NCI-H2196 (cell line): Measurements from ENCODE around the gene CACYBP.

ENCODE experiments used
- DNase-seq: peaks from one replicate; lab custom pipeline; 2025; ENCODE audit not compliant: unreplicated experiment; lab: John Stamatoyannopoulos, UW

The CACYBP gene, protein sequence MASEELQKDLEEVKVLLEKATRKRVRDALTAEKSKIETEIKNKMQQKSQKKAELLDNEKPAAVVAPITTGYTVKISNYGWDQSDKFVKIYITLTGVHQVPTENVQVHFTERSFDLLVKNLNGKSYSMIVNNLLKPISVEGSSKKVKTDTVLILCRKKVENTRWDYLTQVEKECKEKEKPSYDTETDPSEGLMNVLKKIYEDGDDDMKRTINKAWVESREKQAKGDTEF

DNA sequence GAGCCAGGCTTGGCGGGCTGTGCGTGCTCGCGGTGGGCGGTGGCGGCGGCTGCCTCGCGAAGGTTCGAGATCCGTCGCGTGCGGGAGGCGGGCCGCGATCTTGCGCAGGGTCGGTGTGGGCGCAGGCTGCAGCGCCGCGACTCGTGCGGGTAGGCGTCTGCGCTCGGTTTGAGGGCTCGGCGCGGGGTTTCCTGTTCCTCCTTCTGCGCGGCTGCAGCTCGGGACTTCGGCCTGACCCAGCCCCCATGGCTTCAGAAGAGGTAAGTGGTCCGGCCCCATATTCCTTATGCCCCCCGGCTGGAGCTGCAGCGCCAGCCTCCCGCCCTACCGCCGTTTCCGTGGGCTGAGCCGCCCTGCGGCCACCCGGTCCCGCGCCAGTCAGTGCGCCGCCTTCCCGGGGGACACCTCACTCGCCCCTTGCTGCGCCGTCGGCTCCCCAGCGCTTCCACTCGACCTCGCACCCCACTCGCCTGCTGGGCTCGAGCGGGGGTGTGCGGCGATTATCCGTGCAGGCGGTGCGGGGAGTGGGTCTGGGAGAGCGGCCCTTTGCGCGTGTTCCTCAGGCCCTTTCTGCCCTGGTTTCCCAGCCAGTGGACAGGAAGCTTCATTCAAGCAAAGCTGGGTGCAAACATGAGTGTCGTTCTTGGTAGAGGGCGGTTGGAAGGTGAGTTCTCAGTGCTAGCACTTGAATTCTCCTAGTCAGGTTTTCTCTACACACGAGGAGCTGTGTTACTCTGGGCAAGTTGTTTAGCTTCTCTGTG, at the start of gene CACYBP:
Gene CACYBP, plus strand, starts transcription at position 12 of the 761 bp plus-strand sequence. Its CDS starts 234 bp downstream, at position 246.
- no peak for DNase-seq

DNA sequence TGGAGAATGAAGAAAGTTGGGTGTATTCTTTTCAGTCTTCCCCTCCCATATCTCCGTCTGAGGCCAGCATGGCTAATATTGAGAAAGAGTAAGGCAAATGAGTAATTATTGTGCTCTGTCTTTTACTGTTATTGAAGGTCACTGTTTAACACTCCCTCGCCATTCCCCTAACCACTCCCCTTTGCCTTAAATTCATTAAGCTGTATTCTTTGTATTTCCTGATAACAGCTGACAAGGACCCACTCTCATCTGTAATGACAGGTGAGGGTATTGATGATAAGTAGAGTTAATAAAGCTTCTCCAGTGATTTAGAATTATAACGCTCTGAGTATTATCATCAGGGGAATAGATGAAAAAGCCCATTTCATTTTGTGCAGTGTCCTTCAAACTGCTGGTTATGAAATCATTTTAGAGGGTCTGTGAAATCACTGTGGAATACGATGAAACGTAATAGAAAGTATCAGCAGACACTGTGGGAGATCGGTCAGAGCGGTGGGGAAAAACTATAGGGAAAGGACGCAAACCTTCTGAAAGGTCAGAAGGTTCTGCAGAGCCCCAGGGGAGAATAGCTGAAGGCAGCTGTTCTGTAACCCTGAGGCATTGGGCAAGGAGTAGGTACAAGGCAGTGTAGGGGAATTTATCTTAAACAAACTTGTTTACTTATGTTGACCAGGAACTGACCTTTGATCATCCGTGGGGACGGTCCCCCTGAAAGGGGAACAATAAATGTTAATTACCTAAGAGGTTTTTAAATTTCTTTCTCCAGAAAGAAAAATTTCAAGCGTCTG, 46.3 kb upstream of the CACYBP start:
- no peak for DNase-seq

DNA sequence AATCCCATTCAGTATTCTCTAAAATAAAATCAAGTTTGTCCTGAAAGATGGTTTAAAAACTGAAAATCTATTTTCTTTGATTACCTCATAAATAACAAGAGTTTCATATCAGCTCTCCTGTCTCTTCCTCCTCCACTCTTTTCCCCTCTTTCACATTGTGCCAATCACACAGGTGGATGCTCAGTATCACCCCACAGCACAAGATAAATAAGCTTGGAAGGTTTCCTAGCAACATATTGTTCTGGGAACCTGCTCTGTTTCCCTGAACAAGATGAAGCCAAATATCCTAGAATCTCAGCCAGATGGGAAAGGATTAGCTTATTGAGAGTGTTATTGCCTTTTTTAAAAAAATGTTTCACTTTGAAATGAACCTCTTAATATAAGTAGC, 45.7 kb upstream of the CACYBP start:
- peak; percentile 81 for DNase-seq

DNA sequence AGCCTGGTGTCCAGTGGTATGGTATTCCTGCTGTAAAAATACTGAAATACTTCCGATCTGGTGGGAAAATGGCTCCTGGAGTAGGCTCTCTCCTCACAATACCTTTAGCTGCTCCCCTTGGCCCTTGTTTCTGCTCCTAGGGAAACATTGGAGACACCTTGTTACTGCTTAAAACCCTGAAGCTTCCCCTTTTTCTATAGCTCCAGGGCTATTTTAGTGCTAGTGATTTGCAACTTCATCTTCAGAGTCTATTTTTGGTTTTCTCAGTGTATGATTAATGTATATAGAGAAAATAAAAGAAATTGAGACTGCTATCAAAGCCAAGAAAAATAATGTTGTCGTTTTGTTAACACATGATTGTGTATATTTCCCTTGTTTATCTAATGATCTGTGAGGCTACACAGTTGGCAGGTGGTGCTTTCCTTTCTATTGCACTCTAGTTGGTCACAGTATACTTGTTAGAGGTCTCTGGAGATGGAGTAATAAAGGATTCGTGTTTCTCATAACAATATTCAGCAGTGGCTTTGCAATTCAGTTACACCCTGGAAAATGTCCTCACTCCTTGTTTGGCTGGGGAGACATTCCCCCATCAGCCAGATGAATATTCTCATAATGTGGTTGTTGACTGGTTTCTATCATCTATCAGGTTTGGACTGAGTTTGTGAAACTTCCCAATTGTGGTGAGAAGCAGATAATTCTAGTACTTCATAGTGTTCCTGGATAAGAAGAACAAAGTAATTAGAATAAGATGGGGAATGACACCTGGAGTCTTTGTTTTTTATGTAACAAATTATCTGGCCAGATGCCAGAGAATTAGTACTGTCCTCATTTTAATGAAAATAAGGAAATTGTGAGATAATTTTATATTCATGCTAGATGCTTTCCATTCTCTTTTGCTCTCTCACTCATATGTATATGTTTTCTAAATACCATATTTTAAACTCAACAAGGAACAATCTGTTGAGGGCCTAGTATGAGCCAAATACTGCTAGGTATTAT, 44.8 kb upstream of the CACYBP start:
- DNase-seq, result peak; percentile 58

DNA sequence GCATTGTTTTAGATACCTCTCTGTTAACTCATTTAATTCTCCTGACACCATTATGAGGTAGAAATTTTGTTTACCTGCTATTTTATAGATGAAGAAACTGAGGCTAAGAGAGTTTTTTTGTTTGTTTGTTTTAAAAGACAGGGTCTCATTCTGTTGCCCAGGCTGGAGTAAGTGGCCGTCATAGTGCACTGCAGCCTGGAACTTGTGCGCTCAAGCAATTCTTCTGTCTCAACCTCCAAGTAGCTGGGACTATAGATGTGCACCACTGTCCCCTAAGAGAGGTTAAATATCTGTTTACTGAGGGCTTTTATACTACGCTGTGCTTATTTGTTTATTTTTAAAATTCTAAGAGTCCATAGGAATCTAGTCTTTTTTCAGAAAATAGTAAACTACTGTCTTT, 43.7 kb upstream of the CACYBP start:
- no peak for DNase-seq

DNA sequence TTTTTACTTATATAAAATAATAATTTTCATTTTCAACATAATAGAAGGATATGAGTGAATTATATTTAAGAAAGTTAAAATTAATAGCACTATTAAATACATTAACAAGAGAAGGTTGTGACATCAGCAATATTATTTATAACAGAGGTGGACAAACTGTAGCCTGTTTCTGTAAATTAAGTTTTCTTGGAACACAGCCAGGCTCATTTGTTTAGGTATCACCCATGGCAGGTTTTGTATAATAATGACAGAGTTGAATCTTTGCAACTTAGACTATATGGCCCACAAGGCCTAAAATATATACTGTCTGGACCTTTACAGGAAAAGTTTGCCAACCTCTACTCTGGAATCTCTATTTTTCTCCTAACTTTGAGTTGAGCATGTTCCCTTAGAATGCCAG, 42.8 kb upstream of the CACYBP start:
- no peak for DNase-seq

DNA sequence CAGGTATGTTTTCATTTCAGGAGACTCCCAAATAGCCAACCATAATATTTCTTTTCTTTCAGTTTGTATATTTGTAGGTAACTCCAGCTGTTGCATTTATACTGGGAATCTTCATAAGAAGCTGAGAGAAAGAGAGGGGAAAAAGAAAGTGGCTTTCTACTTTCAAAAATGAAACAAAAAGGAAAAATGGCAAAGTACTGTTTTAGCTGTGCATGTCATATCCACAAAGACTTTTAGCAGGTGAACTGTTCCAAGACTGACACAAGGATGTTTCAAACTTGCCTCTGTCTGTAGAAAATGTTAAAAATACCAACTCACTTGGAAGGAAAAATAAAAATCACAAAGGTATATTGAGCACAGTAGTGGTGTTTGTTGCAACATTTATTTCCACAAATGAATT, 41.9 kb upstream of the CACYBP start:
- DNase-seq, result no peak

DNA sequence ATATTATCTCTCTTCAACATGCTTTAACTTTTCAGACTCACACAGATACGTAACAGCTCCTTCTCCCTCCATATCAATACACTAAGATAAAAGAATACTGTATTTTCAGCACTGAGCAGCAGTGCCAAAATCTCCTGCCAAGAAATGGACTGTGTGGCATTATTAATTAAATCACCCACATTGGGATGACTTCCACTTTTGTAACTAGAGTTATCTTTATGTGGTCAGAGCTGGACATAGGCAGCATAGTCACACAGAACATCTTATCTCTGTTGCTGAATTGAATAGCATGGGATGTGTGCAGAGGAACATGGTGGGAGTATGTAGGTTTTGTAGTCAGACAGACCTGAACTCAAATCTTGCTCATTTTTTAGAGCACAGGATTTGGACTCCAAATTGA, 41.4 kb upstream of the CACYBP start:
- no peak for DNase-seq

DNA sequence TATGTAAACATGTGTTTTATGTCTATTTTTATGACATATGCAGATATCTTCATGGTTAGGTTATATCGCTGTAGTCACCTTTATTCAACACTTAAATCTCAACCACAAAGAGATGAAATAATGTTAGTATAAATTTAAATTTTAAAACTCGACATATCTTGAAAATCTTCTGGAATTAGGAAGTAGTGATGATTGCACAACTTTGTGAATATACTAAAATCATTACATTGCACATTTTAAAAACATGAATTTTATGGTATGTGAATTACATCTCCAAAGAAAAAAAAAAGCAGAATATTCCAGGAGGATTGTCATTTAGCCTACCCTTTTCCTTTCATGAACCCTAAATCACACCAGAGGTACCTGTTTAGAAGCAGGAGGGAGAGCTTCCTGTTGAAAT, 39.4 kb upstream of the CACYBP start:
- no peak for DNase-seq

DNA sequence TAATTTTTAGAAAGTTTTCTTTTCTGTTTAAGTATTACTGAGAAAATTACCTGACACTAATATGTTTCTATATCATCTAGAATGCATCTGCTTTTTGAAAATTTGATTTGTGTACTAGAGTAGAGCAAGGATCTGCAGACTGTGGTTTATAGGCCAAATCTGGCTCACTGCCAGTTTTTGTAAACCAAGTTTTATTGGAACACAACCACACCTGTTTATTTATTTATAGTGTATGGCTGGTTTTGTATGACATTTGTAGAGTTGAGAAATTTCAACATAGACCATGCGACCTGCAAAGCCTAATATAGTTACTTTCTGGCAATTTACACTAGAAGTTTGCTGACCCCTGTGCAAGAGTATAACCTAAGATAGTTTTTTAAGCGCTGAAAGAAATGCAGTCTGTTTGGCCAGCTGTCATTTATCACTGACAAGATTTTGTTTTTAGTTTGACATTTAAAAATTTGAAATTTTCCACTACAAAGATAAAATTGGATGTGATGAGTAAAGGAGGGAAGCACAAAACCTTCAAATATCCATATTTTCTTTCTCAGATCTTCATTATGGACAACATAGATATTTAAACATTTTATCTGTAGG, 36.1 kb upstream of the CACYBP start:
- peak; percentile 27 for DNase-seq

DNA sequence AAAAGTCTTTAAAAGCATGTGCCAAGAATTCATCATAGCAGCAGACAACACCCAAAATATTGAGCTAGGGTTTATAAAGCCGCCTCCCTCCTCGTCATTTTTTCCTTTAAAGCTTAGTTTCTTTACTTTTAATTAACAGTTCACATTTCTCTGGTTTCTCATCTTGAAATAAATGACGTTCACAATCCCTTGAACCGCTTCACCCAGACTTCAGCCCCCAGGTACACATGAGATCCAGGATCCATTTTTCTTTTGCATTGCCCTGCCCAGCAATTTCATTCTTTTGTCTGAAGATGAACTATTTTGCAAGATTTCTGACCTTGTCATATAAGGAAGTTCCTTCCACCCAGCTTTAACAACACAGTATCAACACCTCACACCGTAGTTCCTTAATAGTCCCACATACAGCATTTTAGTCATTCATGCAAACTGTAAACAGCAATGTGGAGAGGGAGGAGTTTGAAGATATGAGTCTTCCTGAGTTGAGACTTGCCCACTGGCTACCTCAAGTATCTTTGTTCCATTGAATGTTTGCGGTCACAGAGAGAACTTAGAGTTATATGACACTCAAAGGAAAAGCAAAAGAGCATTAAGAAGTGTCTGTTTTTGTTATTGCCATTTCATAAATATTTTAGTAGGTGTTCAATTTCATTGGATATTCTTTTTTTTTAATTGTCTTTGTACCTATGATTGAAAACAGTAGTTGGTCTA, 35.3 kb upstream of the CACYBP start:
- no peak for DNase-seq

DNA sequence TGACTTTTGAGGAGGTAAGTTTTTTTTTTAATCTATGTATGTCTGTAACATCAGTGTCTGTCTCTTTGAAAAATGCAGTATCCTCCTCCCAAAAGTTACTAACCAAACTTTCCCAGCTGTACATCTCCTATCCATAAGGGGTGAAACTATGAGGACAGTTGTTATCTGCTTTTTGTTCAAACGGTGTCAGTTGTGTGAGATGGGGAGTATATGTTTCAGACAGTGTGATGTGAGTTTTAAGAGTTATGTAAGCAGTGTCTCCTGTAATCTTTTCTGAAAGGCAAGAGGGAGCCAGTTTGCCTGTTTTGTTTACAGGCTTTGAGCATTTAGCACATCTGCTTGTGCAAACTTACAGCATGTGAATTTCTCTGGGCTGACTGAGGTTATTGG, 34.8 kb upstream of the CACYBP start:
- no peak for DNase-seq

DNA sequence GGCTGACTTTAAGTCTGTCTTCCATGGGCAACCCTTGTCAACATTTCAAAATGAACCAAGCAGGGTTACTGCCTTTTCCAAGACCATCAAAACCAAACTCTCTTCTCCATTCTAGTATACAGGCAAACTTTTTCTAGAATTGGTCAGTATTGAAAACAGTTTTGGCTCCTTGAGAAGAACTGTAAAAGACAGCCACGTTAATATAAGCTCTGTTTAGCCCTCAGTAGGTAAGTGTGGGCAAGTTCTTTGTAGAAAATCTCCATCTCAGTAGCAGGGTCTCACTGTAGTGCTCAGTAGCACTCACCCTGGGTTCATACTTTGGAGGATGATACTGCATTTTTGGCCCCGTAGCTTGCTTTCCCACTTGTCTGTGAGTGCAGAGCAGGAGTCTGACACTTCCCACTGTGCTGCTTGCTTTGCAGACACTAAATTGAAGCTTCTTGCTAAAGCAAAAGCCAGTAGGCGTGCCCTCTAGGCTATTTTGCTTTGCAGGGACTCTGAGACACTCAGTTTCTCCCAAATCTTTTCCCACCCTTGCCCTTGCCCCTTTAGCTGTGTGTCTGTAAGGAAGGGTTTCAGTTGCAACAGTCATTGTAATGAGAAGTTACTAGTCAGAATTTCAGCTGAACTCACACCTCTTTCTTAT, 34.3 kb upstream of the CACYBP start:
- DNase-seq, result no peak

DNA sequence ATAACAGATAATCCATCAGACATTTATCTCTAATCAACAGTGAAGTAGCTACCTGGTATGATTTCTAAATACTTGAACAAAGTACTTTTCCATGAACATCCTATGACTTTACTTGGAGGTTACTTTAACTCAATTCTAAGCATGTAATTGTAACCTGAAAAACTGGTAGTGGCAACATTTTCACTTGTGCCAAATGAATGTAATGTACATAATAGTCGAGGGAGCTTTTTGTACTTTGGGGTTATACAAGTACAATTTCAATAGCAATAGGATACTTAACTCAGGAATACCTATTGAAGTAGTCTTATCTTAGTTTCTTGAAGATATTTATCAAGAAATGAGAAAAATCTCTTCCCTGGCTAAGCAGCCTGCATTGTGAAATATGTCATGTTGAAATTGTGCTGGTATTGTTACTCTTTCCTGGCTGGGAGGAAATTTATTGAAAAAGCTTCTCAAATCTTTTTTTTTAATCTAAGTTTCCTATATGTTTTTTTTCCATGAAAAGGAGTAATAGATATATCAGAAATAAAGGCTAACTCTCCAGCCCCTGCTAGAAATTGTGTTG, 33.7 kb upstream of the CACYBP start:
- DNase-seq, result no peak

DNA sequence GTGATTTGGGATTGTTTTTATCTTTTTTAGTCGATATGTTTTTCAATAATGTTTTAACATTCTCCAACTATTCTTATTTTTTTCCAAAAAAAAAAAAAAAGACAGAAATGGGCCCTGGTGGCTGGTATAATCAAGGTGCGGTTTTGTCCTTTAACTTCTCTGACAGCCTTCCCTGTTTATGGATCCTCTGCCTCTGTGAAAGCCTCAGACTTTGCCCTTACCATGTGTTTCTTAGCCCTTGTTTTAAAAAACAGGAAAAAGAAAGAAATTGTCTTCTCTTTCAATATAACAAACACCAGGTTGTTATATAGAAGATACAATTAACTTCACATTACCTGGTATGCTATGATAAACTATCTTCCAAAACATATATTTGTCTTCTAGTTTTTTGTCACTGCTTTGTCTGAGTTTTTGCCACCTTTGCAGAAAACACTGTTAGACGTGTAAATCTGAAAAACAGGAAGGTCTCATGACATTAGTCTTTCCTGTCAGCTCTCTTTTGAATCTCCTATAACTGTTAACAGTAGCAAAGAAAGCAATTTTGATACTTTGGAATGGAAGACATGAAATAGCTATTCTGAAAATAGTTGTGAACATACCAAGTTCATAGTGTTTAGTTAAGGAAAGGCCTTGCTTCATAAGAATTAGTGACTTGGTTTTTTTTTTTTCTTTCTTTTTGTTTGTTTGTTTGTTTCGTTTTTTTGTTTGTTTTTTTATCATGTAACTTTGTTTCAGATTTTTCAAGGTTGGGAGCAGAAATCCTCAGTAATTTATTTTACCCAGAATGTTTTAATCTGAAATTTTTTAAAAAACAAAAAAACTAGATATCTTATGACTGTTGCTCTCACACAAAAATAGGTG, 31.7 kb upstream of the CACYBP start:
- DNase-seq, result no peak

DNA sequence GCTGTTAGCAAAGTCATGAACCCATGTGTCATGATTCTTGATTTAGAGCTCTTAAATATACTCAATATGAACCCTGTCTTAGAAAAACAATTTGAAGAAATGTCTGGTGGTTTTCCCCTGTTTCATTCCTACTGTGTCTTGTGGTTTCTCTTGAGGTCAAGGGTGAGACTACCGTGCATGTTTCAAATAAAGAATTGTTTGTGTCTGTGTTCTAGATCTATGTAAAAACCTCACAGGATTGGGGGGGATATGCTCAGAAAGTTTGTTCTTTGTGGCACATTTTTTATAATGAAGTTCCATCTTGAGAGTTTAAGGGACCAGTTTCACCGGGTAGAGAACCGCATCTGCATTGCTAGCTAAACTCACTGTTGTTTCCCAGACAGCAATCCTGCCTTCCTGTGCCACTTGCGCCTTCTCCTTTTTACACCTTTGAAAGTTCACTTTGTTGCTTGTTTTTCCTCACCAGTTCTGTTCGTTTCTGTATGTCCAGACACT, 30.9 kb upstream of the CACYBP start:
- DNase-seq, result no peak

DNA sequence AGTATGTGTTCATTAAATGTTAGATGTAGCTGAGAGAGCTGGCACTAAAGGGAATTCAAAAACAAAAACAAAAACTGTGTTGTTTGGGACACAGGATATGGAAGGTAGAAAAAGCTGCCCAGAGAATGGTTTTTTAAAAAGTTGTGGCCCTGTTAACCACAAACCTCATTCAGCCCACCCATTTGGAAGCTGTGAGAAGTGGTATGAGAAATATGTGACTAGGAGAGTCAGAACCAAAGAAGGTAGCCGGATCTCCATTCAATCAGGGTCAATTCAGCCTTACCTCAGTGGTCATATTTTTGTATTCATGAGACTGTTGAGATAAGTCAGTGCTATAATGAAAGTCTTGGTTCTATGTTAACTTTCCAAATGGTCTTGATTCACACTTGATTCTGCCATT, 29.8 kb upstream of the CACYBP start:
- no peak for DNase-seq

DNA sequence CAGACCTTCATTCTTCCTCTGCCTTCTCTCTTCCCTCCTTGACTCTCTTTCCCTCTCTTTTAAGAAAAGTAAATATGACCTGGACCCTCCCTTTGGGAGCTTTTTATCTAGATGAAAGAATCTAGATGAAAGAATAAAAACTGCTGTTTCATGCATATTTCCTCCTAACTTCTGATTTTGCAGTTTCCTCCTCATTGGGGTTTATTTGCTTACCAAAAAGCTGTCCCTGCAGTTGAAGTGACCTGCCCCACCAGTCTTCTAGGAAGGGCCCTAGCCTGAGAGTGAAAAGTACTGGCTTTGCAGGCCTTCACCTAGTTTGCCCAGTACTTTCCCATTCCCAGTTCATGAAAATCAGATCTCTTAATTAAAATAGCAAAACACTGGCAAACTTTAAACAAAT, 28.3 kb upstream of the CACYBP start:
- DNase-seq, result no peak
